ENCODE results near the gene ORM1.
"Not testable (repeated sequence)": the region's sequence is repeated elsewhere in the genome, so short reads cannot be mapped to it uniquely, and the experiment has no call there.

The ORM1 gene

DNA sequence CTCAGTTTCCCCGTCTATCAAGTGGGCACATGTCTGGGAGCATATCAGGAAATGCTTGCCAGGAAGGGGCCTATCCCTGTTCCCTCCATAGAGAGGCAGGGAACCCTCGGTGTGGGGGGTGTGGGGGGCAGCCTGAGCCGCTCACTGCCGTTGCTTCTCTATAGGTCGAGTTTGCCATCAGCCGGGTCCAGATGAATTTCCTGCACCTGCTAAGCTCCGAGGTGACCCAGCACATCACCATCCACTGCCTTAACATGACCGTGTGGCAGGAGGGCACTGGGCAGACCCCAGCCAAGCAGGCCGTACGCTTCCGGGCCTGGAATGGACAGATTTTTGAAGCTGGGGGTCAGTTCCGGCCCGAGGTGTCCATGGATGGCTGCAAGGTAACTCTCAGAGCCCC lies 13.8 kb upstream of the ORM1 start:
- no peak for DNase-seq

DNA sequence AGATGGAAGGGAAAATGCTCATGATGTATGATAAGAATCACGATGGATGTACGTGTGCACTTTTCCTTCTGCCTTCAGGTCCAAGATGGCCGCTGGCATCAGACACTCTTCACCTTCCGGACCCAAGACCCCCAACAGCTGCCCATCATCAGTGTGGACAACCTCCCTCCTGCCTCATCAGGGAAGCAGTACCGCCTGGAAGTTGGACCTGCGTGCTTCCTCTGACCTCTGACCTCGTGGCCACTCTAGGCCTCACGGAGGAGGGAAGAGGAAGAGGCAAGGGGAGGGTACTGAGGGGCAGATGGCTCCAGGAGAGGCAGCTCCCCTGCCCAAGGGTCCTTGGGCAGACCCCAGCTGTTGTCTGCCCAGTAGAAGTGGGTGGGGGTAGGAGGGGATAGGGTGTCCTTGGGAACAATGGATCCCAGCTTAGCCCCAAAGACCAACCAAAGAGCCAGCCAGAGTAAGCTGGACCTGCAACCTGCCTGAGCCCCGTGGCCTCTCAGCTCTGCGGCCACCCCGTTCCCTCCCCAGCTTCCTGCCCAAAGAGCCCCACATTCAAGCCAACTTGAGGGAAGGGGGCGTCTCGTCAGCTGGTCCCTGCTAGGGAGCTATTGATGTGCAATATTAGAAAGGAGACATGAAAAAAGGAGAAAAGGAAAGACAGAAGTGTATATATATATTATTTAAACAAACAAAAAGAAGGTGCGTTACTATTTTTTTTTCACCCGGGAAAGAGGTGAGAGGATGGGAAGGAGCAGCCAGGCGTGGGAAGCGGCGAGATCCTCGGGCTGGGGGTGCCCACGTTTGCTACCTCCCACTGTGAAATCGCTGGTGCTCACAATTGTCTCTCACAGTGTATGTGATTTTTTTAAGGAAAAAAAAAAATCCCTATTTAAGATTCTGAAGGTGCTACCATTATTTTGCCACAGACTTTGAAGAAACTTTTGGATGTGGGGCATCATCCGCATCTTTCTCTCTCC lies 12.1 kb upstream of the ORM1 start:
- DNase-seq: no peak

- DNase-seq: no peak
Measured at GRCh38 chr9:114311571-114312512, 11.1 kb upstream of the ORM1 start.

- no peak for DNase-seq
Measured at GRCh38 chr9:114312513-114312875, 10.4 kb upstream of the ORM1 start.

GRCh38 chr9:114313186-114313585 lies 9.7 kb upstream of the ORM1 start:
- DNase-seq: no peak

DNA sequence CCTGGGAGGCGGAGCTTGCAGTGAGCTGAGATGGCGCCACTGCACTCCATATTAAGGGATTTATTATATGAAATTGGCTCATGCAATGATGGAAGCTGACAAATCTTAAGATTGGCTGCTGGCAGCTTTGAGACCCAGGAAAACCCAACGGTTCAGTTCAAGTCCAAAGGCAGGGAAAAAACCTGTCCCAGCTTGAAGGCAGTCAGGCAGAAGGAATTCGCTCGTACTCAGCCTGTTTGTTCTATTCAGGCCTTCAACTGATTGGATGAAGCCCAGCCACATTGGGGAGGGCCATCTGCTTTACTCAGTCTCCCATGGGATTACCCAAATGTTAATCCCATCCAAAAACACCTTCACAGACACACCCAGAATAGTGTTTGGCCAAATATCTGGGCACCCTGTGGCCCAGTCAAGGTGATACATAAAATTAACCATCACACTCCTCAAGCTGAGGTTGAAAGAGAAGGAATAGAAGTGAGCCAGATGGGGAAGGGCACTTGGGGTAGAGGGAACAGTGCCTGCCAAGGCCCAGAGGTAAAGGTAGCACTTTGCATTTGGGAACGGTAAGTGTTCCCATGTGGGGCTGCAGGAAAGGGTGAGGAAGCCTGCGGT lies 8.5 kb upstream of the ORM1 start:
- DNase-seq: no peak

GRCh38 chr9:114314881-114315722 lies 7.8 kb upstream of the ORM1 start:
- DNase-seq: no peak

DNA sequence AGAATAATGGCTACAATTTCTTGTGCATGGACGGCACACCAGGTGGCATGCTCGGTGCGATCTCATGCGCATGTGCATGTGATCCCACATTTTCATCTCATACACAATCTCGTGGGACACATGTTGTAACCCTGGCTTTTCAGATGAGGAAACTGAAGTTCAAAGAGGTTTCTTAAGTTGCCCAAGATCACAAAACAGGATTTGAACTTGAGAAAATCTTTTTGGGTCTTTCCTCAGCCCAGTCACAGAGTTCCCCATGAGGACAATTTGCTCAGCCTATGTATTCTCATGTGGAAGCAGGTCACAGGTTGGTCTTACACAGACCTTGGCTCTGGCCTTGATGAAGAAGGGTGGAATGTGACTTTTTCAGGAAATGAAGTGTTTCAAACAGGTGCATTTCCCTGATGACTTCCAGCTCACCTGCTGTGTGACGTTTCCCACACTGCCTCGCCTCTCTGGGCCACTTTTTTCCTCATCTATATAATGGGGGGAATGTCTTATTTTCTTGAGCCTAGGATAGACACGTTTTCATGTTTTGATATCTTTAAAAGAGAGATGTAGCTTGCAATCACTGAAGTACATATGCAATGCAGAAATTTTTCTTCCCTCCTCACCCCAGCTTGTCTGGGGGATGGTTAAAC lies 7.1 kb upstream of the ORM1 start:
- no peak for DNase-seq

DNA sequence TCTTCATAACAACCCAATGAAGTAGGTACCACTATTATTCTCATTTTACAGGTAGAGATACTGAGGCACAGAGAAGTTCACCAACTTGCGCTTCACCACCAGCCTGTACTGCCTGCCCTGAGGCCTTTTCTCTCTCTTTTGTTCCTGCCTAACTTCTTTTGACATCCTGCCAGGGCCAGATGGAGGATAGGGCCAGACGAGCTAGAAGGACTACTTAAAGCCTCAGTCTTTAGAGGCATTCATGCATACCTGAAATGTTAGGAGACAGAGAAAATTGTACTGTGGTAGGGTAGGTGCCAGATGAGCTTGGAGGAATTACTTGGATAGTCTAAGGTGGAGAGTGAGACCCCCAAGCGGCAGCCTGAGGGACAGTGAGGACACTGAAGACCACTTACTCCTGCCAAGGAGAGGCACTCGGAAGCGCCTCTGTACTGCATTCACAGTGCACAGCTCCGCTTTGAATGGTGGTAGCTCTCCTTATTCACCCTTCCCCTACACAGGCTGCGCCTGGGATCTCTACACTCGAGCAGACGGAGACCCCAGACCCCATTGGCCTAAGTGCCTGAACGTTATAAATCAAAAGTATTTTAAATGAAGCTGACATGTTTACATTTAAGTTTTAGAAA lies 6.2 kb upstream of the ORM1 start:
- peak; percentile 95 for DNase-seq

DNA sequence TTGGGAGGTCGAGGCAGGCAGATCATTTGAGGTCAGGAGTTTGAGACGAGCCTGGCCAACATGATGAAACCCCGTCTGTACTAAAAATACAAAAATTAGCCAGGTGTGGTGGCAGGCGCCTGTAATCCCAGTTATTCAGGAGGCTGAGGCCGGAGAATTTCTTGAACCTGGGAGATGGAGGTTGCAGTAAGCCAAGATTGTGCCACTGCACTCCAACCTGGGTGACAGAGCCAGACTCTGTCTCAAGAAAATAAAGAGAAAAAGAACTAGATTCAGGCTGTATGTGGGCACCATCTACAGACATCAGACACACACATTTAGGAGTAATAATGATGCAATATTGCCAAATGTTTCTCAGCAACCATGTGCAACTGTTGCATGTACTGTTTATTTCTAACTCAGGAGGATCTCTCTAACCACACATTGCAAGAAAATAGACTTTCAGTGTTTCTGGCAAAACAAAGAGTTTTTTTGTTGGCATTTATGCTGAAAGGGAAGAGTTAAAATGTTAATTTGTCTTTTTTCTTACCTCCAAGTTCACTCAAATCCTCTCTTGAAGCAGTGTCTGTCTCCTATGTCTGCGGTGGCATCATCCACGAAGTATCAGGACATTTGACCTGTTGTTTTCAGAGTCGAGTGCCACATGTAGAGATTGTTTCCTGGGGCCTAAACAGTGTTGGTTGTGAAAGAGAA lies 5.1 kb upstream of the ORM1 start:
- no peak for DNase-seq

GRCh38 chr9:114318416-114318815 lies 4.5 kb upstream of the ORM1 start:
- no peak for DNase-seq

GRCh38 chr9:114319147-114319546 lies 3.8 kb upstream of the ORM1 start:
- no peak for DNase-seq

- not testable (repeated sequence) for DNase-seq
Measured at GRCh38 chr9:114320710-114321109, 2.2 kb upstream of the ORM1 start.

- DNase-seq: no peak
Measured at GRCh38 chr9:114321759-114322158, 1.1 kb upstream of the ORM1 start.

GRCh38 chr9:114322160-114322818 lies 609 bp upstream of the ORM1 start:
- not testable (repeated sequence) for DNase-seq

DNA sequence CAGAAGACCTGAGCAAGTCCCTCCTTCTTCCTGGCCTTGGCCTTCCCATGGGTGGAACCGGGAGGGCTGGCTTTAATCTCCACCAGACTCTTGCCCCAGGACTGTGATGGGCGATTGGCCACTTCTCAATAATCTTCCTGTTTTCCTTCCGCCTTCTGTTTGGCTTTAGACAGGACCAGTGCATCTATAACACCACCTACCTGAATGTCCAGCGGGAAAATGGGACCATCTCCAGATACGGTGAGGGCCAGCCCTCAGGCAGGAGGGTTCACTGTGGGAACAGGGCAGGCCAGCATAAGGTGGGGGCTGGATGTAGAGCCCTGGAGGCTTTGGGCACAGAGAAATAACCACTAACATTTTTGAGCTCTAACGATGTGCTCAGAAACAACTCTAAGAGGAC lies 951 bp downstream of the ORM1 start:
- DNase-seq: not testable (repeated sequence)

- DNase-seq: no peak
Measured at GRCh38 chr9:114324492-114324891, 1.6 kb downstream of the ORM1 start.

GRCh38 chr9:114324965-114325364 lies 2.1 kb downstream of the ORM1 start:
- DNase-seq: not testable (repeated sequence)

DNA sequence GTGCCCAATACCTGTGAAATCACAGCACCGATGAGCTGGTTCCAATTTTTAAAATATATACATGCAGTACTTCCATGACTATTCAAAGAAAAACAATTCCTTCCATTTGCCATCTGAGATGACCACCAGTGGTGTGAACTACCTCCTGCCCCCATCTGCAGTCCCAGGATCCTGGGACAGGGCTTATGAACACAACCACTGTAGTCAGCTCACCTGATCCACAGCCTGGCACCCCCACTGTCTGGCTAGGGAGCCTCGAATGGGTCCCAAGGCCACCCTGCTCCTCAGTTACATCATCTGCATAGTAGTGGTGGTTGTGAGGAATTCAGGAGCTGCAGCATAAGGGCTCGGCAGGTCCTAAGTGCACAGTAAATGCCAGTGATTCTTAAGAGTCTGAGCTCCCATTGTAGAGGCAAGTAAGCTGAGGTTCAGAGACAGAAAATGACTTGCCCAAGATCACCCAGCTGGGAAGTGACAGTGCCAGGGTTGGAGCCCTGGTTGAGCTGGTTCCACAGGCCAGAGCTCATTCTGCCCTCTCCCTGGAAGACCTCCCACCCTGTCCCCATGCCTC lies 2.9 kb downstream of the ORM1 start:
- DNase-seq: not testable (repeated sequence)

DNA sequence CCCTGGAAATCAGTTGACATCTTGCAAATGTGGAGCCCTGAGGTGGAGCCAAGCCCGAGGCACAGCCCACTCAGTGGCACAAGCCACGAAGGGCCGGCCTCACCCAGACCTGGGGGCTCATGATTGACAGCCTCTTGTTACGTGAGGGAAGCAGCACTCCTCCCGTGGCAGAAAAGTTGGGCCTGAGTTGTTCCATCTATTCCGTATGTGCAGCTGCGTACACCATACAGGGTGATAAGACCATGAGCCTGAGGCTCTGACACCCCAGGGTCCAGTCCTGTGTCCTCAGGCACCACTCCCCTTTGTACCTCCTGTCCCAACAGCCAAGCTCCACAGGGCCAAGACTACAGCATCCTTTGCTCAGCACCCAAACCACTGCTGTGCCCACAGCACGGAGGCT lies 4.9 kb downstream of the ORM1 start:
- no peak for DNase-seq
